ENCODE measurements around the gene REEP1. TPM values are rescaled to one million over a fixed set of nuclear protein-coding genes. Genes with fewer than 3 reads are reported as not detected.

REEP1 gene
- total and polyA plus RNA-seq, 2 of the 4 experiments (the other 2 are of a cell fraction): under 0.01 to 0.03 TPM

- Histone ChIP-seq H3K4me2 (ENCODE audit: low read depth, low read length) (no peak overlapping the region), H3K23ac (ENCODE audit: low read depth, low read length) (no peak overlapping the region), H3K9ac (ENCODE audit: low read depth, low read length) (no peak overlapping the region), H2BK5ac (ENCODE audit: low read depth, low read length, poor library complexity, severe bottlenecking) (no peak overlapping the region), H3K4me1 (ENCODE audit: control insufficient read depth, insufficient read depth, low read length) (no peaks in the 10 kb centered on the region), H3K14ac (replicated peaks; ENCODE audit: low read depth, low read length) (no peak overlapping the region), H2AFZ (replicated peaks; ENCODE audit: low read length, poor library complexity) (no peak overlapping the region), H2BK20ac (ENCODE audit: low read depth, low read length) (no peak overlapping the region), H3K4ac (ENCODE audit: low read depth, low read length) (no peak overlapping the region), H4K20me1 (ENCODE audit: insufficient read depth, low read length) (no peaks in the 10 kb centered on the region), H4K5ac (ENCODE audit: low read depth, low read length) (no peak overlapping the region), H2BK120ac (ENCODE audit: low read depth, low read length) (no peak overlapping the region), H3K27me3 (ENCODE audit: control insufficient read depth, insufficient read depth, low read length) (peaks cover 38% of the 10 kb centered on the region), H3K4me3 (ENCODE audit: insufficient read depth, low read depth, low read length) (no peak overlapping the region), H3K27ac (ENCODE audit: insufficient read depth, low read length) (no peak overlapping the region), H3K9me1 (ENCODE audit: insufficient read depth, low read length) (no peaks in the 10 kb centered on the region), H3K56ac (ENCODE audit: extremely low read depth, insufficient read depth, low read length) (no peak overlapping the region), H4K8ac (ENCODE audit: low read depth in 2 of 2, low read length in 2 of 2) (no peak overlapping the region), H3K79me1 (ENCODE audit: low read depth in 1 of 2, low read length in 2 of 2) (no peaks in the 10 kb centered on the region), H3K36me3 (ENCODE audit: control insufficient read depth, insufficient read depth, low read length) (no peaks in the 10 kb centered on the region), H2BK15ac (ENCODE audit: low read depth, low read length) (no peak overlapping the region), H4K91ac (ENCODE audit: insufficient read depth, low read depth, low read length) (no peak overlapping the region), H2AK5ac (ENCODE audit: low read depth, low read length) (no peak overlapping the region), H3K9me3 (ENCODE audit: control insufficient read depth, insufficient read depth, low read length) (no peaks in the 10 kb centered on the region; the same call in 1 of the 2 replicates), H2AK9ac (replicated peaks; ENCODE audit: low read depth, low read length, poor library complexity) (no peak overlapping the region), H3K18ac (ENCODE audit: low read depth, low read length) (no peak overlapping the region)
- TF ChIP-seq RFX5 (IDR thresholded peaks at IDR 0.05; ENCODE audit: low read depth, low read length): no peak
- TF ChIP-seq FOS (IDR thresholded peaks at IDR 0.05; ENCODE audit: low read depth, low read length): no peak
- TF ChIP-seq, protein P1, sequence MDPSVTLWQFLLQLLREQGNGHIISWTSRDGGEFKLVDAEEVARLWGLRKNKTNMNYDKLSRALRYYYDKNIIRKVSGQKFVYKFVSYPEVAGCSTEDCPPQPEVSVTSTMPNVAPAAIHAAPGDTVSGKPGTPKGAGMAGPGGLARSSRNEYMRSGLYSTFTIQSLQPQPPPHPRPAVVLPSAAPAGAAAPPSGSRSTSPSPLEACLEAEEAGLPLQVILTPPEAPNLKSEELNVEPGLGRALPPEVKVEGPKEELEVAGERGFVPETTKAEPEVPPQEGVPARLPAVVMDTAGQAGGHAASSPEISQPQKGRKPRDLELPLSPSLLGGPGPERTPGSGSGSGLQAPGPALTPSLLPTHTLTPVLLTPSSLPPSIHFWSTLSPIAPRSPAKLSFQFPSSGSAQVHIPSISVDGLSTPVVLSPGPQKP (IDR thresholded peaks at IDR 0.05; ENCODE audit: borderline replicate concordance, low read depth, low read length): no peak
- no peak for TF ChIP-seq BHLHE40 (IDR thresholded peaks at IDR 0.05; ENCODE audit: low read depth, low read length)
- TF ChIP-seq NFE2L2 (IDR thresholded peaks at IDR 0.05; ENCODE audit: low read depth, low read length): no peak
- TF ChIP-seq RCOR1 (IDR thresholded peaks at IDR 0.05; ENCODE audit: insufficient replicate concordance, low read length): no peak
- TF ChIP-seq, protein P2, sequence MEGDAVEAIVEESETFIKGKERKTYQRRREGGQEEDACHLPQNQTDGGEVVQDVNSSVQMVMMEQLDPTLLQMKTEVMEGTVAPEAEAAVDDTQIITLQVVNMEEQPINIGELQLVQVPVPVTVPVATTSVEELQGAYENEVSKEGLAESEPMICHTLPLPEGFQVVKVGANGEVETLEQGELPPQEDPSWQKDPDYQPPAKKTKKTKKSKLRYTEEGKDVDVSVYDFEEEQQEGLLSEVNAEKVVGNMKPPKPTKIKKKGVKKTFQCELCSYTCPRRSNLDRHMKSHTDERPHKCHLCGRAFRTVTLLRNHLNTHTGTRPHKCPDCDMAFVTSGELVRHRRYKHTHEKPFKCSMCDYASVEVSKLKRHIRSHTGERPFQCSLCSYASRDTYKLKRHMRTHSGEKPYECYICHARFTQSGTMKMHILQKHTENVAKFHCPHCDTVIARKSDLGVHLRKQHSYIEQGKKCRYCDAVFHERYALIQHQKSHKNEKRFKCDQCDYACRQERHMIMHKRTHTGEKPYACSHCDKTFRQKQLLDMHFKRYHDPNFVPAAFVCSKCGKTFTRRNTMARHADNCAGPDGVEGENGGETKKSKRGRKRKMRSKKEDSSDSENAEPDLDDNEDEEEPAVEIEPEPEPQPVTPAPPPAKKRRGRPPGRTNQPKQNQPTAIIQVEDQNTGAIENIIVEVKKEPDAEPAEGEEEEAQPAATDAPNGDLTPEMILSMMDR (conservative IDR thresholded peaks at IDR 0.05; ENCODE audit: low read depth, low read length): no peak
- no peak for TF ChIP-seq MXI1 (IDR thresholded peaks at IDR 0.05; ENCODE audit: borderline replicate concordance, low read depth, low read length)
- TF ChIP-seq, protein P3, sequence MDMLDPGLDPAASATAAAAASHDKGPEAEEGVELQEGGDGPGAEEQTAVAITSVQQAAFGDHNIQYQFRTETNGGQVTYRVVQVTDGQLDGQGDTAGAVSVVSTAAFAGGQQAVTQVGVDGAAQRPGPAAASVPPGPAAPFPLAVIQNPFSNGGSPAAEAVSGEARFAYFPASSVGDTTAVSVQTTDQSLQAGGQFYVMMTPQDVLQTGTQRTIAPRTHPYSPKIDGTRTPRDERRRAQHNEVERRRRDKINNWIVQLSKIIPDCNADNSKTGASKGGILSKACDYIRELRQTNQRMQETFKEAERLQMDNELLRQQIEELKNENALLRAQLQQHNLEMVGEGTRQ (IDR thresholded peaks at IDR 0.05; ENCODE audit: low read depth, low read length): no peak
- TF ChIP-seq MAFK (IDR thresholded peaks at IDR 0.05; ENCODE audit: low read depth, low read length): no peak
- BruUV-seq (replicated peaks): no TSS peak
- ATAC-seq (ENCODE audit: low read depth) (no peak), DNase-seq (no peak)
- 40% methylated on average over 1 of the region's 6 CpGs; no CpG with 5 or more reads in 1 of the 2 experiments for WGBS, 2 experiments (ENCODE audit: extremely low coverage in 2 of 2, insufficient read length in 1 of 2)
- ChIA-PET CTCF (no interaction called here), POLR2A (ENCODE audit: unreplicated experiment) (no interaction called here)
- dilution Hi-C loops (cut with HindIII; ENCODE audit: low sequenced_read_pairs, unreplicated experiment): no loop called here
- intact Hi-C loops (cut with micrococcal nuclease): no loop called here
- in situ Hi-C loops (cut with MboI; ENCODE audit: low sequenced_read_pairs): no loop called here
Observed at GRCh38 chr2:86243272-86243671, 94.2 kb downstream of the REEP1 start.

Measured in IMR-90 (cell line).